HG03354 (cell line): ENCODE measurements around the gene SLC6A5.

Experiments
- ATAC-seq: cut with Tn5 transposase; IDR thresholded peaks from one replicate; pipeline ENCODE4 v1.9.1; 2021; ENCODE audit warnings: mild to moderate bottlenecking; ENCODE audit not compliant: unreplicated experiment, poor library complexity, severe bottlenecking

SLC6A5 gene

GRCh38 chr11:20595101-20595500, 4.3 kb upstream of the SLC6A5 start:
- no peak for ATAC-seq

GRCh38 chr11:20596205-20597153, 2.9 kb upstream of the SLC6A5 start:
- no peak for ATAC-seq

- ATAC-seq, result no peak
These were observed 2.2 kb upstream of the SLC6A5 start for GRCh38 chr11:20597154-20597679.

- ATAC-seq, result no peak
These were observed 1.5 kb upstream of the SLC6A5 start for GRCh38 chr11:20597680-20598484.

GRCh38 chr11:20598492-20598891, 916 bp upstream of the SLC6A5 start:
- ATAC-seq, result no peak

GRCh38 chr11:20600020-20600346, 575 bp downstream of the SLC6A5 start:
- ATAC-seq, result no peak

- ATAC-seq, result no peak
These were observed 1.1 kb downstream of the SLC6A5 start for GRCh38 chr11:20600551-20600950.

GRCh38 chr11:20601221-20601914, 2.0 kb downstream of the SLC6A5 start:
- no peak for ATAC-seq

GRCh38 chr11:20604295-20604803, 4.9 kb downstream of the SLC6A5 start:
- ATAC-seq, result no peak

- no peak for ATAC-seq
These were observed 5.6 kb downstream of the SLC6A5 start for GRCh38 chr11:20604864-20605601.

GRCh38 chr11:20605602-20606091, 6.2 kb downstream of the SLC6A5 start:
- no peak for ATAC-seq

- no peak for ATAC-seq
These were observed 9.5 kb downstream of the SLC6A5 start for GRCh38 chr11:20608934-20609333.

GRCh38 chr11:20609727-20610707, 10.6 kb downstream of the SLC6A5 start:
- peak; percentile 98 for ATAC-seq

- ATAC-seq, result no peak
These were observed 11.4 kb downstream of the SLC6A5 start for GRCh38 chr11:20610825-20611224.

GRCh38 chr11:20611445-20611844, 12.0 kb downstream of the SLC6A5 start:
- no peak for ATAC-seq

GRCh38 chr11:20611892-20612291, 12.5 kb downstream of the SLC6A5 start:
- no peak for ATAC-seq

- no peak for ATAC-seq
These were observed 13.0 kb downstream of the SLC6A5 start for GRCh38 chr11:20612416-20612815.

- ATAC-seq, result no peak
These were observed 17.5 kb downstream of the SLC6A5 start for GRCh38 chr11:20616920-20617319.
